HL-60 (cell line): Measurements from ENCODE around the gene RGS14.
"Not testable (repeated sequence)": the region's sequence is repeated elsewhere in the genome, so short reads cannot be mapped to it uniquely, and the experiment has no call there.

Source experiments
- DNase-seq, 2 experiments: peaks; one replicate each; pipeline ENCODE4 v3.0.0-alpha.2; 2010 to 2020; ENCODE audit warnings: low read depth in 1 of 2, low spot score in 1 of 2
- H3K27ac ChIP-seq: fragments of 250-450 bp; sonication (Bioruptor Pico); replicated peaks from 2 replicates; pipeline ENCODE4 v1.5.1; 2020; ENCODE audit warnings: mild to moderate bottlenecking, moderate library complexity
- H3K27me3 ChIP-seq: fragments of 250-450 bp; sonication (Bioruptor Pico); 2 replicates; pipeline ENCODE4 v1.5.1; 2021; ENCODE audit warnings: mild to moderate bottlenecking, moderate library complexity; ENCODE audit not compliant: insufficient read depth, poor library complexity, severe bottlenecking
- H3K4me3 ChIP-seq: replicated peaks from 2 replicates; pipeline ENCODE4 v1.5.1; 2011; ENCODE audit warnings: mild to moderate bottlenecking, control low read depth, low read length; ENCODE audit not compliant: insufficient read depth
- GABPA ChIP-seq: IDR thresholded peaks from 2 replicates; pipeline ENCODE4 v1.6.1; 2012; ENCODE audit warnings: low read depth
- POLR2AphosphoS5 ChIP-seq: IDR thresholded peaks from 2 replicates; pipeline ENCODE4 v1.6.1; 2012; ENCODE audit warnings: low read depth
- SPI1 ChIP-seq: IDR thresholded peaks from 2 replicates; pipeline ENCODE4 v1.6.1; 2012; ENCODE audit warnings: low read depth, mild to moderate bottlenecking, borderline replicate concordance
- TF ChIP-seq, protein P1 (sequence below): IDR thresholded peaks from 2 replicates; pipeline ENCODE4 v1.6.1; 2012; ENCODE audit warnings: low read depth; ENCODE audit not compliant: insufficient replicate concordance
- TF ChIP-seq, protein P2 (sequence below): IDR thresholded peaks from one replicate; pipeline ENCODE4 v1.5.1; 2011; ENCODE audit warnings: low read length, control low read depth, inconsistent platforms; ENCODE audit not compliant: insufficient read depth

The RGS14 gene

DNA sequence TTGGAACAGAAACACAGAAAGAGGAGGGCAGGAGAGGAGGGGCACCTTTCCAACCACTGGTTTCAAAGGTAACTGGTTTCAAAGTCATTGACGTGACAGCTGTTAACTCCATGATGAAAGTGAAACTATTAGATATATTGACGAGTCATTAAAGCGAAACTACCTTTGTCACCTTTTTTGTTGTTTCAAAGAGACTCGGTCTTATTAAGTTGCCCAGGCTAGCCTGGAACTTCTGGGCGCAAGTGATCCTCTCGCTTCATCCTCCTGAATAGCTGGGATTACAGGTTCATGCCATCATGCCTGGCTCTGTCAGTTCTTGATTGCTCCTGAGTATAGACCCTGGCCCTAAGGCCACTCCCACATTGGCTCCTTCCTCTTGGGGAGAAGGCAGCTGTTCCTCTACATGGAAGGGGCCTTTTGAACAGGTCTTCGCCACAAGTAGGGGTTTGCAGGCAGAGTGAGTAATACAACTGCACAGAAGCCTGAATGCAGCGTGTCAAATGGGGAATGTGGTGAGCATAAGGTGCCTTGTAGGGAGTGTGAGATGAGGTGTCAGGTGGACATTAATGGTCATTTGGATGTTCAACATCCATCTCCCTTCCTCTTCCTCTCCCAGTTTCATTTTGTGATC, 55.0 kb downstream of the RGS14 start:
- DNase-seq = peak in 1 of 2 experiments; percentile 54
- Histone ChIP-seq H3K27me3 (no peaks in the 10 kb centered on the region), H3K27ac (no peak overlapping the region), H3K4me3 (no peak overlapping the region)
- TF ChIP-seq, protein P1, sequence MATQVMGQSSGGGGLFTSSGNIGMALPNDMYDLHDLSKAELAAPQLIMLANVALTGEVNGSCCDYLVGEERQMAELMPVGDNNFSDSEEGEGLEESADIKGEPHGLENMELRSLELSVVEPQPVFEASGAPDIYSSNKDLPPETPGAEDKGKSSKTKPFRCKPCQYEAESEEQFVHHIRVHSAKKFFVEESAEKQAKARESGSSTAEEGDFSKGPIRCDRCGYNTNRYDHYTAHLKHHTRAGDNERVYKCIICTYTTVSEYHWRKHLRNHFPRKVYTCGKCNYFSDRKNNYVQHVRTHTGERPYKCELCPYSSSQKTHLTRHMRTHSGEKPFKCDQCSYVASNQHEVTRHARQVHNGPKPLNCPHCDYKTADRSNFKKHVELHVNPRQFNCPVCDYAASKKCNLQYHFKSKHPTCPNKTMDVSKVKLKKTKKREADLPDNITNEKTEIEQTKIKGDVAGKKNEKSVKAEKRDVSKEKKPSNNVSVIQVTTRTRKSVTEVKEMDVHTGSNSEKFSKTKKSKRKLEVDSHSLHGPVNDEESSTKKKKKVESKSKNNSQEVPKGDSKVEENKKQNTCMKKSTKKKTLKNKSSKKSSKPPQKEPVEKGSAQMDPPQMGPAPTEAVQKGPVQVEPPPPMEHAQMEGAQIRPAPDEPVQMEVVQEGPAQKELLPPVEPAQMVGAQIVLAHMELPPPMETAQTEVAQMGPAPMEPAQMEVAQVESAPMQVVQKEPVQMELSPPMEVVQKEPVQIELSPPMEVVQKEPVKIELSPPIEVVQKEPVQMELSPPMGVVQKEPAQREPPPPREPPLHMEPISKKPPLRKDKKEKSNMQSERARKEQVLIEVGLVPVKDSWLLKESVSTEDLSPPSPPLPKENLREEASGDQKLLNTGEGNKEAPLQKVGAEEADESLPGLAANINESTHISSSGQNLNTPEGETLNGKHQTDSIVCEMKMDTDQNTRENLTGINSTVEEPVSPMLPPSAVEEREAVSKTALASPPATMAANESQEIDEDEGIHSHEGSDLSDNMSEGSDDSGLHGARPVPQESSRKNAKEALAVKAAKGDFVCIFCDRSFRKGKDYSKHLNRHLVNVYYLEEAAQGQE = no peak
- no peak for TF ChIP-seq GABPA

DNA sequence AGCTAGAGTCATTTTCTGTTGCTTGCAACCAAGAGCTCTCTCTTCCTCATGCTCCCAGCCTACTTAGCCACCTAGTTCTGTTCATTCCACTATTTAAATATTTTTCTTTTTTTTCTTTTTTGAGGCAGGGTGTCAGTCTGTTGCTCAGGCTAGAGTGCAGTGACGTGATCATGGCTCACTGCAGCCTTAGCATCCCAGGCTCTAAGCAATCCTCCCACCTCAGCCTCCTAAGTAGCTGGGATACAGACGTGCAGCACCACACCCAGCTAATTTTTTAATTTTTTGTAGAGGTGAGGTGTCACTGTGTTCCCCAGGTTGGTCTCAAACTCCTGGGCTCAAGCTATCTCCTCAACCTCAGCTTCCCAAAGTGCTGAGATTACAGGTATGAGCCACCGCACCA, 56.8 kb downstream of the RGS14 start:
- no peak for DNase-seq
- Histone ChIP-seq H3K27me3 (no peaks in the 10 kb centered on the region), H3K27ac (no peak overlapping the region), H3K4me3 (no peak overlapping the region)
- no peak for TF ChIP-seq SPI1
- no peak for TF ChIP-seq POLR2AphosphoS5
- no peak for TF ChIP-seq GABPA
- TF ChIP-seq, protein P1 = no peak

DNA sequence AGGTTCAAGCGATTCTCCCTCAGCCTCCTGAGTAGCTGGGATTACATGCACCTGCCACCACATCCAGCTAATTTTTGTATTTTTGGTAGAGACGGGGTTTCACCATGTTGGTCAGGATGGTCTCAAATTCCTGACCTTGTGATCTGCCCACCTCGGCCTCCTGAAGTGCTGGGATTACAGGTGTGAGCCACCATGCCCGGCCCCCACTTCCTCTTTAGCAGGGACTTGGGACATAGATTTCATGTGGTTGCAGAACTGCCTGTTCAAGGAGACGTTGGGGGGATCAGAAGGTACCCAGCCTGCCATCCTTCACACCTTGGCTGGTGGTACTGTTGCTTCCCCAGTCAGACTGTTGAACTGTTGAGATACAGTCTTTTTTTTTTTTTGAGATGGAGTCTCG, 59.4 kb downstream of the RGS14 start:
- H3K27ac ChIP-seq = peak overlapping the region; percentile 78
- H3K27me3 ChIP-seq, DNase-seq, H3K4me3 ChIP-seq: not testable (repeated sequence)
- peak; percentile 71; the same call in 1 of the 2 replicates for TF ChIP-seq SPI1

DNA sequence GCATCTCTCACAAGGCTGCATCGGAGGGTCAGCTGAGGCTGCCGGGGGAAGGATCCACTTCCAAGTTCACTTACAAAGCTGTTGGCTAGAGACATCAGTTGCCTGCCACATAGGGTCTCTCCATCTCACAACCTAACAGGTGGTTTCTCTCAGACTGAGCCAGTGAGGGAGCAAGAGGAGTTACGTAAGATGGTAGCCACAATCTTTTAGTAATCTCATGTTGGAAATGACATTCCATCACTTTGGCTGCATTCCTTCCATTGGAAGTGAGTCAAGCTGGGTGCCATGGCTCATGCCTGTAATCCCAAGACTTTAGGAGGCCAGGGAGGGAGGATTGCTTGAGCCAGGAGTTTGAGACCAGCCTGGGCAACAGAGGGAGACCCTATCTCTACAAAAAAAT, 61.3 kb downstream of the RGS14 start:
- no peak overlapping the region for H3K27ac ChIP-seq
- no peak for TF ChIP-seq SPI1
- TF ChIP-seq, protein P2, sequence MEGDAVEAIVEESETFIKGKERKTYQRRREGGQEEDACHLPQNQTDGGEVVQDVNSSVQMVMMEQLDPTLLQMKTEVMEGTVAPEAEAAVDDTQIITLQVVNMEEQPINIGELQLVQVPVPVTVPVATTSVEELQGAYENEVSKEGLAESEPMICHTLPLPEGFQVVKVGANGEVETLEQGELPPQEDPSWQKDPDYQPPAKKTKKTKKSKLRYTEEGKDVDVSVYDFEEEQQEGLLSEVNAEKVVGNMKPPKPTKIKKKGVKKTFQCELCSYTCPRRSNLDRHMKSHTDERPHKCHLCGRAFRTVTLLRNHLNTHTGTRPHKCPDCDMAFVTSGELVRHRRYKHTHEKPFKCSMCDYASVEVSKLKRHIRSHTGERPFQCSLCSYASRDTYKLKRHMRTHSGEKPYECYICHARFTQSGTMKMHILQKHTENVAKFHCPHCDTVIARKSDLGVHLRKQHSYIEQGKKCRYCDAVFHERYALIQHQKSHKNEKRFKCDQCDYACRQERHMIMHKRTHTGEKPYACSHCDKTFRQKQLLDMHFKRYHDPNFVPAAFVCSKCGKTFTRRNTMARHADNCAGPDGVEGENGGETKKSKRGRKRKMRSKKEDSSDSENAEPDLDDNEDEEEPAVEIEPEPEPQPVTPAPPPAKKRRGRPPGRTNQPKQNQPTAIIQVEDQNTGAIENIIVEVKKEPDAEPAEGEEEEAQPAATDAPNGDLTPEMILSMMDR = no peak
- no peak for TF ChIP-seq GABPA
- TF ChIP-seq, protein P1 = no peak
- no peak for TF ChIP-seq POLR2AphosphoS5
- H3K27me3 ChIP-seq = no peaks in the 10 kb centered on the region
- peak in 1 of 2 experiments; percentile 52 for DNase-seq
- no peak overlapping the region for H3K4me3 ChIP-seq

DNA sequence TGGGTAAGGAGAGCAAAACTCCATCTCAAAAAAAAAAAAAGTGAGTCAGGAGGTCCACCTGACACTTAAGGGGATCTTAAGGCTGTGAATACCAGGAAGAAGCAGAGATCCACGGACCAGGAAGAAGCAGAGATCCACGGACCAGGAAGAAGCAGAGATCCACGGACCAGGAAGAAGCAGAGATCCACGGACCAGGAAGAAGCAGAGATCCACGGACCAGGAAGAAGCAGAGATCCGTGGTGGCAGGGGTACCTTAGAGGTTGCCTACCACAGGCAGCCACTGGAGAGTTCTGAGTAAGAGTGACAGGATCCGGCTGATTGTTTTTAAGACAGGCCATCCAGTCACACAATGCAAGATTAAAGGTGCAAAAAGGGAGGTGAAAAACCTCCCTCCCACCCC, 62.7 kb downstream of the RGS14 start:
- DNase-seq, H3K4me3 ChIP-seq, H3K27ac ChIP-seq, H3K27me3 ChIP-seq: not testable (repeated sequence)
